NCI-H460 (cell line): Measurements from ENCODE around the gene UBE2N. TPM values are rescaled to one million over a fixed set of nuclear protein-coding genes. Genes with fewer than 3 reads are reported as not detected.

Source experiments
- DNase-seq: peaks from one replicate; pipeline ENCODE4 v3.0.0-alpha.2; 2016; ENCODE audit warnings: low read depth; ENCODE audit errors: extremely low read depth
- polyA plus RNA-seq: library from polyadenylated mRNA; depleted of rRNA; stranded (reverse); fragments of >200 nt; gene quantifications from 2 replicates; pipeline ENCODE4 v1.2.3, GENCODE V29; 2014; cell fraction: nucleus; rRNA removed
- total RNA-seq: library from RNA; depleted of rRNA; stranded (reverse); fragments of >200 nt; shearing (Covaris generic); gene quantifications from 2 replicates; pipeline ENCODE4 v1.2.3, GENCODE V29; 2014; rRNA removed

Gene UBE2N
- 157 and 184 TPM in 2 replicates for total RNA-seq
- polyA plus RNA-seq: 51.8 and 56.6 TPM in 2 replicates

- peak; percentile 91 for DNase-seq
These were observed at the start of gene UBE2N for GRCh38 chr12:93441617-93442410. UBE2N (minus strand) TSS chr12:93441947; CDS start chr12:93441884, 63 bp downstream.

- no peak for DNase-seq
These were observed 42.7 kb upstream of the UBE2N start for GRCh38 chr12:93484315-93484981.

- DNase-seq: no peak
These were observed 41.5 kb upstream of the UBE2N start for GRCh38 chr12:93483151-93483807.

- DNase-seq: no peak
These were observed 41.0 kb upstream of the UBE2N start for GRCh38 chr12:93482721-93483120.

GRCh38 chr12:93476555-93476954 is 34.8 kb upstream of the UBE2N start:
- DNase-seq: no peak

- no peak for DNase-seq
These were observed 27.6 kb upstream of the UBE2N start for GRCh38 chr12:93469386-93469785.

- DNase-seq: no peak
These were observed 26.2 kb upstream of the UBE2N start for GRCh38 chr12:93468008-93468371.

- peak; percentile 81 for DNase-seq
These were observed 25.7 kb upstream of the UBE2N start, which contains the start of gene MRPL42 for GRCh38 chr12:93467351-93468007. MRPL42 (plus strand) TSS chr12:93467514; CDS start chr12:93469286, 1,772 bp downstream.

GRCh38 chr12:93466625-93467350 is 25.0 kb upstream of the UBE2N start:
- DNase-seq: no peak

- DNase-seq: no peak
These were observed 24.1 kb upstream of the UBE2N start for GRCh38 chr12:93465841-93466240.

GRCh38 chr12:93461503-93461902 is 19.8 kb upstream of the UBE2N start:
- no peak for DNase-seq

GRCh38 chr12:93460902-93461301 is 19.2 kb upstream of the UBE2N start:
- DNase-seq: no peak

GRCh38 chr12:93460003-93460402 is 18.3 kb upstream of the UBE2N start:
- DNase-seq: no peak

- DNase-seq: no peak
These were observed 17.4 kb upstream of the UBE2N start for GRCh38 chr12:93459097-93459496.

- no peak for DNase-seq
These were observed 14.3 kb upstream of the UBE2N start for GRCh38 chr12:93456077-93456476.

- DNase-seq: no peak
These were observed 11.9 kb upstream of the UBE2N start for GRCh38 chr12:93453633-93454032.

- no peak for DNase-seq
These were observed 9.8 kb upstream of the UBE2N start for GRCh38 chr12:93451423-93452158.

- DNase-seq: no peak
These were observed 7.5 kb upstream of the UBE2N start for GRCh38 chr12:93449277-93449676.

- no peak for DNase-seq
These were observed 7.0 kb upstream of the UBE2N start for GRCh38 chr12:93448796-93449195.
